Measurements from ENCODE around the gene DUSP12. TPM values are rescaled to one million over a fixed set of nuclear protein-coding genes. Genes with fewer than 3 reads are reported as not detected.
"Not testable (repeated sequence)": the region's sequence is repeated elsewhere in the genome, so short reads cannot be mapped to it uniquely, and the experiment has no call there.

The DUSP12 gene
- total and polyA plus RNA-seq, 2 donors = 27.9 to 41.8 TPM

DNA sequence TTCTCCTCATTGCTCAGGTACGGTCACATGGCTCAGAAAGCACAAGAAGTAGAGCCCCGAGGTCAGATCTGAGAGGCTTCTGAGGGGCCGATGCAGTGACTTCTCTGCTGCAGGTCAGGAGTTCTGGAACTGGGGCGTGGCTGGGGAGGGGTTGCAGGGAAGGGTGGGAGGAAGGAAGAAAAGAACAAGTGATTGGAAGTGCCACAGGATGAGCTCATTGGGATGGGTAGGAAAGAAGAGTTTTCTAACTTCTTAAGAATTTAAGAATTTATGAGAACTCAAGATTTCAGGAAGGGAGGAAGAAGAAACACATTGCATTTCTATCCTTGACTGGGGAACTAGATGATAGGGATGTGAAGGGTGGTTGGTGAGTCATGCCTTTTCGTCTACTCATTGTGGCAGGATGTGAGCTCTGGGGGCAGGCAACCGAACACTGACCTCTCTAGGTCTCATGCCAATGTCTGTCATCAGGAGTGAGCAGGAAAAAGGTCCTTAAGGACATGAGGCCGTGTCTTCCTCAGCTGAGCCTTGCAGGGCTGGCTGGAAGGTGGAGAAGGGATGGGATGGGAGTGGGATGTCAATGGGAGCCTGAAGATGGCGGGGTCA lies 27.7 kb upstream of the DUSP12 start:
- no peak overlapping the region for H3K27ac ChIP-seq (ENCODE audit: low read depth)
- WGBS = 62% methylated on average over 8 of the region's 8 CpGs
- peaks cover 2% of the 10 kb centered on the region for H3K4me1 ChIP-seq (ENCODE audit: insufficient read depth)
- H3K4me3 ChIP-seq (ENCODE audit: low read depth, low read length) = no peak overlapping the region
- no peak for DNase-seq (ENCODE audit: extremely low spot score)
- H3K36me3 ChIP-seq (ENCODE audit: insufficient read depth) = no peaks in the 10 kb centered on the region

GRCh38 chr1:161722406-161722805 lies 27.2 kb upstream of the DUSP12 start:
- WGBS = 98% methylated on average over 1 of the region's 1 CpG
- H3K4me1 ChIP-seq (ENCODE audit: insufficient read depth) = peaks cover 2% of the 10 kb centered on the region
- no peak overlapping the region for H3K27ac ChIP-seq (ENCODE audit: low read depth)
- no peak overlapping the region for H3K4me3 ChIP-seq (ENCODE audit: low read depth, low read length)
- H3K36me3 ChIP-seq (ENCODE audit: insufficient read depth) = no peaks in the 10 kb centered on the region
- no peak for DNase-seq (ENCODE audit: extremely low spot score)

DNA sequence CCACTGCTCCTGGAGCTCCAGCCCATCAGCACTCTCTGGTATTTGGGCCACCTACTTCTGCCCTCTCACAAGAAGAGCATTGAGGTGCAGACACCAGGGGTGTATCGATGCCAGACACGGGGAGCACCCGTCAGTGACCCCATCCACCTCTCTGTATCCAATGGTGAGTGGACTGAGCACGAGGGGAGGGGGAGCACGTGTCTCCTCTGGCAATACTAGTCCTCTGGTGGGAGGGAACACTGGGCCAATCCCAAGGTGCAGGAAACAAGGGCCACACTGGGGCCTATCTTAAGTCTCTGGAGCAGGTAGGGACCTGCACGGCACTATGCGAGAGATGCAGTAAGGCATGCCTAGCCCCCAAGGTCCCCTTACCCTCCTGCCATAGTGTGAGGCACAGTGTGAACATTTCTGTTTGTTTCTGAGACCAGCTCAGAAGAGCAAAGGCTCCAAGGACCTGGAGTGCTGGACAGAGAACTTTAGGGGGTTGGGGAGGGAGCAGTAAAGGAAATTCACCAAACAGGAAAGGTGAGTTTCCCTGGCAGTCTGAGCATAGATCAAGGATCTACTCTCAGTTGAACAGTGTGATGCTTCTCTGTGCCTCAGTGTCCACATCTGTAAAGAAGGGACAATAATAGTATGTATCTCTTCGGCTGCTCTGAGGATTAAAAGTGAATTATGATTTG lies 26.0 kb upstream of the DUSP12 start:
- 82% methylated on average over 8 of the region's 8 CpGs for WGBS

GRCh38 chr1:161725258-161725907 lies 24.2 kb upstream of the DUSP12 start:
- H3K4me3 ChIP-seq (ENCODE audit: low read depth, low read length) = peak overlapping the region; percentile 62
- H3K27ac ChIP-seq (ENCODE audit: low read depth); H3K36me3 ChIP-seq (ENCODE audit: insufficient read depth); H3K4me1 ChIP-seq (ENCODE audit: insufficient read depth); DNase-seq (ENCODE audit: extremely low spot score): not testable (repeated sequence)
- 45% methylated on average over 22 of the region's 22 CpGs for WGBS

More for the DNA sequence above, 26.0 kb upstream of the DUSP12 start:
- no peak for DNase-seq (ENCODE audit: extremely low spot score)
- H3K4me1 ChIP-seq (ENCODE audit: insufficient read depth) = peaks cover 2% of the 10 kb centered on the region
- H3K36me3 ChIP-seq (ENCODE audit: insufficient read depth) = no peaks in the 10 kb centered on the region
- H3K4me3 ChIP-seq (ENCODE audit: low read depth, low read length) = no peak overlapping the region
- H3K27ac ChIP-seq (ENCODE audit: low read depth) = no peak overlapping the region

- no peaks in the 10 kb centered on the region for H3K36me3 ChIP-seq (ENCODE audit: insufficient read depth)
- peaks cover 2% of the 10 kb centered on the region for H3K4me1 ChIP-seq (ENCODE audit: insufficient read depth)
- under 1% methylated on average over 34 of the region's 34 CpGs for WGBS
- no peak for DNase-seq (ENCODE audit: extremely low spot score)
- H3K4me3 ChIP-seq (ENCODE audit: low read depth, low read length) = peak overlapping the region; percentile 62
- H3K27ac ChIP-seq (ENCODE audit: low read depth) = peak overlapping the region; percentile 78
Observed at GRCh38 chr1:161725908-161726472, 23.6 kb upstream of the DUSP12 start.

GRCh38 chr1:161726473-161727255 lies 22.9 kb upstream of the DUSP12 start:
- H3K36me3 ChIP-seq (ENCODE audit: insufficient read depth) = no peaks in the 10 kb centered on the region
- peak; percentile 87 for DNase-seq (ENCODE audit: extremely low spot score)
- under 1% methylated on average over 83 of the region's 83 CpGs for WGBS
- peaks cover 2% of the 10 kb centered on the region for H3K4me1 ChIP-seq (ENCODE audit: insufficient read depth)
- peak overlapping the region; percentile 62 for H3K4me3 ChIP-seq (ENCODE audit: low read depth, low read length)
- H3K27ac ChIP-seq (ENCODE audit: low read depth) = peak overlapping the region; percentile 93

DNA sequence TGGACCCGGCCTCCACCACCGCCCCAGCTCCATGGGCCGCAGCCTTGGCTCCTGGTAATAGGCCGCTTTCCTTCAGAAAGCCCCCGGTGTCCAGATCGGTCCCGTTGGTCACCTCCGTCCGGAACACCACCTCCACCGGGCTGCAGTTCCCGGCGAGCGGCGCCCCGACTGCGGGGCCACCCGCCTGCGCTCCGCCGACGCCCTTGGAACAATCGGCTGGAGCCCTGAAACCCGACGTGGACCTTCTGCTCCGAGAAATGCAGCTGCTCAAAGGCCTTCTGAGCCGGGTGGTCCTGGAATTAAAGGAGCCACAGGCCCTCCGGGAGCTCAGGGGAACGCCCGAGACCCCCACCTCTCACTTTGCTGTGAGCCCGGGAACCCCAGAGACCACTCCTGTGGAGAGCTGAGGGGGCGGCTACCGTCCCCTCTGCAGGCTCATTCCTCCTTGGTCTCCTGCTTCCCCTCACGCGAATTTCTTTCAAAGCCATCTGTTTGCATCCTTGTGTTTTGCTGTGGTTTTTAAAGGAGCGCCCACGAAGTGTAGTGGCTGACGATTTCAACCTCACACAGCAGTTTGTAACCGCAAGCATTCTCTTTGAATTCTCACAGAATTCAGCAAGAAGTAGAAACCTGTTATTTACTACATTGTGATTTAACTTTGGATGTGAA lies 22.2 kb upstream of the DUSP12 start:
- H3K36me3 ChIP-seq (ENCODE audit: insufficient read depth) = no peaks in the 10 kb centered on the region
- WGBS = 4% methylated on average over 38 of the region's 38 CpGs

GRCh38 chr1:161728376-161729226 lies 21.0 kb upstream of the DUSP12 start:
- Histone ChIP-seq H3K4me1 (ENCODE audit: insufficient read depth) (peaks cover 2% of the 10 kb centered on the region), H3K36me3 (ENCODE audit: insufficient read depth) (no peaks in the 10 kb centered on the region), H3K4me3 (ENCODE audit: low read depth, low read length) (no peak overlapping the region), H3K27ac (ENCODE audit: low read depth) (no peak overlapping the region)
- 79% methylated on average over 4 of the region's 7 CpGs for WGBS
- no peak for DNase-seq (ENCODE audit: extremely low spot score)

More for the DNA sequence above, 22.2 kb upstream of the DUSP12 start:
- Histone ChIP-seq H3K4me1 (ENCODE audit: insufficient read depth) (peaks cover 2% of the 10 kb centered on the region), H3K27ac (ENCODE audit: low read depth) (peak overlapping the region; percentile 93), H3K4me3 (ENCODE audit: low read depth, low read length) (peak overlapping the region; percentile 62)
- no peak for DNase-seq (ENCODE audit: extremely low spot score)

- Histone ChIP-seq H3K4me3 (ENCODE audit: low read depth, low read length) (no peak overlapping the region), H3K36me3 (ENCODE audit: insufficient read depth) (no peaks in the 10 kb centered on the region), H3K4me1 (ENCODE audit: insufficient read depth) (peaks cover 2% of the 10 kb centered on the region), H3K27ac (ENCODE audit: low read depth) (no peak overlapping the region)
- WGBS = 81% methylated on average over 6 of the region's 6 CpGs
- no peak for DNase-seq (ENCODE audit: extremely low spot score)
Observed at GRCh38 chr1:161730050-161730564, 19.5 kb upstream of the DUSP12 start.

- H3K4me3 ChIP-seq (ENCODE audit: low read depth, low read length) = no peak overlapping the region
- 73% methylated on average over 6 of the region's 6 CpGs for WGBS
- no peaks in the 10 kb centered on the region for H3K36me3 ChIP-seq (ENCODE audit: insufficient read depth)
- H3K4me1 ChIP-seq (ENCODE audit: insufficient read depth) = no peaks in the 10 kb centered on the region
- DNase-seq (ENCODE audit: extremely low spot score) = no peak
- H3K27ac ChIP-seq (ENCODE audit: low read depth) = no peak overlapping the region
Observed at GRCh38 chr1:161731241-161731640, 18.3 kb upstream of the DUSP12 start.

DNA sequence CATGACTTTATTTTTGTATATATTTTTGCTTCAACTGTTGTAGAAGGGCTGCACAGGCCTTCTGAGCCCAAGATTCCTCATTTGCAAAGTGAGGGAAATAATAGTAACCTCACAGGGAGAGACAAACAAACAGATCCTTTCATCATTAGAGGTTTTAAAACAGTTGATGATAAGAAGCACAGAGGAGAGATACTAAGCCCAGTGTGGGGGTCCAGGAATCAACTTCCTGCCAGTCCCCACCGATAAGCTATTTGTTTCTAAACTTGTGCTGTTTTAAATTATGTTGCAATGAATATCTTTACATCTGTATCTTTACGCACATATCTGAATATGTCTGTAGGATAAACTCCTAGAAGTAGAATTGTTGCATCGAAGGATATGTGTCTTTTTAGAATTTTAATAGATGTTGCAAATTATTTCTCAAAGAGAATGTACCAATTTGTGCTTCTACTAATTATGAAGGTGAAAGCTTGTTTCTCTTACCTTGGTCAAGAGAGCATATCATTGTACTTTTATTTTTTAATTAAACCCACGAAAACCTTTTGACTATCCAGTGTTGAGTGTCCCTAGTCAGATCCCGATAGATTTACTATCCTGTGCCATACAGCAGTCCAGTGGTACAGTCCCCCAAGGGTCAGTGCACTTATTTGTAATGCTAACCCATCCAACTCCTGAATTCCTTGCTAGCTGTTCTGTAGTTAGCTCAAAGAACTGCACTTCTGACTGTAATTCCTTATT lies 17.4 kb upstream of the DUSP12 start:
- Histone ChIP-seq H3K4me3 (ENCODE audit: low read depth, low read length) (no peak overlapping the region), H3K27ac (ENCODE audit: low read depth) (no peak overlapping the region), H3K4me1 (ENCODE audit: insufficient read depth) (no peaks in the 10 kb centered on the region), H3K36me3 (ENCODE audit: insufficient read depth) (no peaks in the 10 kb centered on the region)
- WGBS = 76% methylated on average over 5 of the region's 5 CpGs
- no peak for DNase-seq (ENCODE audit: extremely low spot score)

Data from urinary bladder (tissue), 4 donors.